OCI-LY1 (cell line): ENCODE measurements around the gene MYO3B.
"Not testable (repeated sequence)": the region's sequence is repeated elsewhere in the genome, so short reads cannot be mapped to it uniquely, and the experiment has no call there.

Source experiments
- H2AFZ ChIP-seq: fragments of 200-600 bp; sonication (generic), shearing (Covaris generic); 2 replicates; pipeline ENCODE4 v1.6.0; 2014; ENCODE audit warnings: antibody characterized with exemption, mild to moderate bottlenecking, low read length
- H3F3A ChIP-seq: fragments of 200-600 bp; sonication (generic), shearing (Covaris generic); 2 replicates; pipeline ENCODE4 v1.6.0; 2014; ENCODE audit warnings: mild to moderate bottlenecking, antibody characterized with exemption, low read length, moderate library complexity; ENCODE audit not compliant: insufficient read depth
- H3K27ac ChIP-seq: fragments of 200-600 bp; sonication (generic); 2 replicates; pipeline ENCODE4 v1.5.1; 2014; ENCODE audit warnings: low read length, mixed run types, mild to moderate bottlenecking, low read depth; ENCODE audit not compliant: poor library complexity, severe bottlenecking
- H3K27me3 ChIP-seq: fragments of 200-600 bp; sonication (generic); 2 replicates; pipeline ENCODE4 v1.6.0; 2014; ENCODE audit warnings: antibody characterized with exemption, mild to moderate bottlenecking, low read length, moderate library complexity; ENCODE audit not compliant: insufficient read depth
- H3K36me3 ChIP-seq: fragments of 200-600 bp; sonication (generic); 2 replicates; pipeline ENCODE4 v1.6.1; 2014; ENCODE audit warnings: mild to moderate bottlenecking, antibody characterized with exemption, low read length, moderate library complexity, mixed read lengths; ENCODE audit not compliant: insufficient read depth
- H3K4me1 ChIP-seq: fragments of 200-600 bp; sonication (generic); 2 replicates; pipeline ENCODE4 v1.5.1; 2014; ENCODE audit warnings: mild to moderate bottlenecking, low read length, moderate library complexity; ENCODE audit not compliant: insufficient read depth, severe bottlenecking
- H3K4me2 ChIP-seq: fragments of 200-600 bp; sonication (generic), shearing (Covaris generic); 2 replicates; pipeline ENCODE4 v1.6.1; 2014; ENCODE audit warnings: low read length
- H3K4me3 ChIP-seq: fragments of 200-600 bp; sonication (generic); 2 replicates; pipeline ENCODE4 v1.5.1; 2014; ENCODE audit warnings: low read length, low read depth, mild to moderate bottlenecking, mixed read lengths; ENCODE audit not compliant: poor library complexity, severe bottlenecking
- H3K79me2 ChIP-seq: fragments of 200-600 bp; shearing (Covaris generic); 2 replicates; pipeline ENCODE4 v1.6.1; 2016; ENCODE audit warnings: mixed run types, low read length, mixed read lengths; ENCODE audit not compliant: insufficient read depth
- H3K9ac ChIP-seq: fragments of 200-600 bp; sonication (generic), shearing (Covaris generic); 2 replicates; pipeline ENCODE4 v1.6.1; 2014; ENCODE audit warnings: mild to moderate bottlenecking, low read length, mixed read lengths
- H3K9me2 ChIP-seq: fragments of 200-600 bp; sonication (generic), shearing (Covaris generic); 2 replicates; pipeline ENCODE4 v1.6.1; 2014; ENCODE audit warnings: low read depth, mild to moderate bottlenecking, low read length, mixed read lengths
- H3K9me3 ChIP-seq: fragments of 200-600 bp; shearing (Covaris generic); 2 replicates; pipeline ENCODE4 v1.6.1; 2014; ENCODE audit warnings: low read length, mixed read lengths
- H4K20me1 ChIP-seq: fragments of 200-600 bp; sonication (generic), shearing (Covaris generic); 2 replicates; pipeline ENCODE4 v1.6.0; 2016; ENCODE audit warnings: mild to moderate bottlenecking, low read length; ENCODE audit not compliant: insufficient read depth
- EZH2 ChIP-seq: fragments of 200-600 bp; sonication (generic), shearing (Covaris generic); IDR thresholded peaks from 2 replicates; pipeline ENCODE4 v1.8.0; 2017; ENCODE audit warnings: borderline replicate concordance, mixed run types, mild to moderate bottlenecking, antibody characterized with exemption, low read length, moderate library complexity, mixed read lengths
- TF ChIP-seq, protein P1 (sequence below): fragments of 200-600 bp; sonication (generic), shearing (Covaris generic); IDR thresholded peaks from 2 replicates; pipeline ENCODE4 v1.5.1; 2017; ENCODE audit warnings: mild to moderate bottlenecking, antibody characterized with exemption, low read length, moderate library complexity, mixed read lengths

The MYO3B gene

DNA sequence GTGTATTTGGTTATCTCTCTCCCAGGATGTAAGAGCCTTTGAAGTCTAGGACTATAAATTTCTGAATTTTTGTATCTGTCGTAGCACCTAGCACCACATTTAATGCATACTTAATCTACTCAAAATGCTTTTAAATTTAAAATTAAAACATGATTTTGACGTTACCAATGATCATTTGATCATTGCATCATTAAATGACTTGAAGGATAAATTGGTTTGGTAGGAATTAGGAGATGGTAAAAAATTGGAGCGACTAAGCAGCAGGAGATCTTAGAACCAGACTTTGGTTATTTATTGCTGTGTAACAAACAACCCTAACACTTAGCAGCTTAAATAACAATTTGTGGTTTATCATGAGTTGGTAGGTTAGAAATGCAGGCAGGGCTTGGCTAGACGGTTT is 84.9 kb downstream of the MYO3B start:
- H2AFZ ChIP-seq: no peak overlapping the region
- no peaks in the 10 kb centered on the region for H3K36me3 ChIP-seq
- TF ChIP-seq EZH2: no peak
- TF ChIP-seq, protein P1, sequence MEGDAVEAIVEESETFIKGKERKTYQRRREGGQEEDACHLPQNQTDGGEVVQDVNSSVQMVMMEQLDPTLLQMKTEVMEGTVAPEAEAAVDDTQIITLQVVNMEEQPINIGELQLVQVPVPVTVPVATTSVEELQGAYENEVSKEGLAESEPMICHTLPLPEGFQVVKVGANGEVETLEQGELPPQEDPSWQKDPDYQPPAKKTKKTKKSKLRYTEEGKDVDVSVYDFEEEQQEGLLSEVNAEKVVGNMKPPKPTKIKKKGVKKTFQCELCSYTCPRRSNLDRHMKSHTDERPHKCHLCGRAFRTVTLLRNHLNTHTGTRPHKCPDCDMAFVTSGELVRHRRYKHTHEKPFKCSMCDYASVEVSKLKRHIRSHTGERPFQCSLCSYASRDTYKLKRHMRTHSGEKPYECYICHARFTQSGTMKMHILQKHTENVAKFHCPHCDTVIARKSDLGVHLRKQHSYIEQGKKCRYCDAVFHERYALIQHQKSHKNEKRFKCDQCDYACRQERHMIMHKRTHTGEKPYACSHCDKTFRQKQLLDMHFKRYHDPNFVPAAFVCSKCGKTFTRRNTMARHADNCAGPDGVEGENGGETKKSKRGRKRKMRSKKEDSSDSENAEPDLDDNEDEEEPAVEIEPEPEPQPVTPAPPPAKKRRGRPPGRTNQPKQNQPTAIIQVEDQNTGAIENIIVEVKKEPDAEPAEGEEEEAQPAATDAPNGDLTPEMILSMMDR: no peak
- H3K27me3 ChIP-seq: no peaks in the 10 kb centered on the region
- H3K4me2 ChIP-seq: no peak overlapping the region
- no peaks in the 10 kb centered on the region for H3K79me2 ChIP-seq
- H4K20me1 ChIP-seq: no peaks in the 10 kb centered on the region
- no peak overlapping the region for H3K27ac ChIP-seq
- no peaks in the 10 kb centered on the region for H3K9me3 ChIP-seq
- H3K4me1 ChIP-seq: no peaks in the 10 kb centered on the region
- H3K4me3 ChIP-seq: no peak overlapping the region
- no peaks in the 10 kb centered on the region for H3F3A ChIP-seq
- H3K9me2 ChIP-seq: no peaks in the 10 kb centered on the region
- no peak overlapping the region for H3K9ac ChIP-seq

DNA sequence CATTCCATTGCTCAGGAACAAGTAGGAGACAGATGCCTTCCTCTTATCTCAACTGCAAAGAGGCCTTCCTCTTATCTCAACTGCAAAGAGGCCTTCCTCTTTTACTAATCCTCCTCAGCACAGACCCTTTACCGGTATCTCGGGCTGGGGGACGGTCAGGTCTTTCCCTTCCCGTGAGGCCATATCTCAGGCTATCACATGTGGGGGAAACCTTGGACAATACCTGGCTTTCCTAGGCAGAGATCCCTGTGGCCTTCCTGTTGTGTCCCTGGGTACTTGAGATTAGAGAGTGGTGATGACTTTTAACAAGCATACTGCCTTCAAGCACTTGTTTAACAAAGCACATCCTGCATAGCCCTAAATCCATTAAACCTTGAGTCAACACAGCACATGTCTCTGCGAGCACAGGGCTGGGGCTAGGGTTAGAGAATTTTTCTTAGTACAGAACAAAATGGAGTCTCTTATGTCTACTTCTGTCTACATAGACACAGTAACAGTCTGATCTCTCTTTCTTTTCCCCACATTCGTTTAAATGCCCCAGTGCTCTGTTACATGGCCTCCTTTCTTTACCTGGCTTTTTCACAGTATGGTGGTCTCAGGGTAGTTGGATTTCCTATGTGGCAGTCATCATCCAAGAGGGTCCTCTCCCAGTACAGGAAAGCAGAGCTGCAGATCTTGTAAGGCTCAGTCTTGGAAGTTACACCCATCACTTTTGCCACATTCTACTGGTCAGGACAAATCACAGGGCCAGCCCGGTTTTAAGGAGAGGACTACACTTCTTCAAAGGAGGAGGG is 86.0 kb downstream of the MYO3B start:
- not testable (repeated sequence) for H3K36me3 ChIP-seq, H2AFZ ChIP-seq, H3K9me2 ChIP-seq, H3K27ac ChIP-seq, H4K20me1 ChIP-seq, H3K9ac ChIP-seq, H3K4me3 ChIP-seq, H3K79me2 ChIP-seq, H3K4me1 ChIP-seq, H3K9me3 ChIP-seq, H3K27me3 ChIP-seq, H3F3A ChIP-seq, H3K4me2 ChIP-seq

DNA sequence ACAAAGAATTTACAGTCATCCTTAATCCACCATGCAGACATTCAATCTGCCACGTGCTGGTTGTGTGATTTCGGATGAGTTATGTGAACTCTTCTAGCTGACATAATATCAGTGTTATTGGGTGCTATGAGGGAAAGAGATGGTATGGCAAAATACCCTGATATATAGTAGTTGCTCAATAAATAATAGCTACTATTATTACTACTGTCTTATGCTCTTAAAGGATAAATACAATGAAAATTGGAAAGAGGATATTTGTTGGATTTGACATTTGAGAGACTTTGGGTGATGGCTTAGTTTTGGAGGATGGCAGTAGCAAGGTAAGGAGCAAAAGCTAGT is 86.5 kb downstream of the MYO3B start:
- no peaks in the 10 kb centered on the region for H3K79me2 ChIP-seq
- H3K9me3 ChIP-seq: no peaks in the 10 kb centered on the region
- no peak overlapping the region for H3K27ac ChIP-seq
- no peak for TF ChIP-seq EZH2
- TF ChIP-seq, protein P1: no peak
- H3K9me2 ChIP-seq: no peaks in the 10 kb centered on the region
- no peak overlapping the region for H3K9ac ChIP-seq
- no peaks in the 10 kb centered on the region for H3F3A ChIP-seq
- H2AFZ ChIP-seq: no peak overlapping the region
- no peaks in the 10 kb centered on the region for H3K27me3 ChIP-seq
- no peak overlapping the region for H3K4me3 ChIP-seq
- H4K20me1 ChIP-seq: no peaks in the 10 kb centered on the region
- no peak overlapping the region for H3K4me2 ChIP-seq
- no peaks in the 10 kb centered on the region for H3K4me1 ChIP-seq
- no peaks in the 10 kb centered on the region for H3K36me3 ChIP-seq

DNA sequence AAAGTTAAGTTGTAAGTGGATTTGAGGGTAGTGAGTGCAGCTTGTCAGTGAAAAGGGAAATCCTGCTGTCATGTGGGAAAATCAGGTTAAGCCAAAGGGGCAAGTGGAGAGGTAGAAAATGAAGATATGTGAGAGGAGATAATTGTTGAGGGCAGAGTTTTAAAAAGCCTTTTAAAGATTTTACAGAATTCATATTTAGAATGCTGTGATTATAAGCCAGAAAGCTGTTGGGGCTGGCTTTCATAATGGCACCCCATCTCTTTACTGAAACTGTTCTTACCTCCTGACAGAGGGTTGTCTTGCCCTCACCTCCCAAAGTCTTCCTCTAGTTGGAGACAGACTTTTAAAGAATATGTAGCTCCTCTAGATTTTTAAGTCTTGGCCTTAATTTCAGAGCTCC is 86.9 kb downstream of the MYO3B start:
- no peak overlapping the region for H3K4me2 ChIP-seq
- H3K27ac ChIP-seq: no peak overlapping the region
- H3K9ac ChIP-seq: no peak overlapping the region
- no peak overlapping the region for H3K4me3 ChIP-seq
- no peaks in the 10 kb centered on the region for H3F3A ChIP-seq
- no peaks in the 10 kb centered on the region for H3K9me2 ChIP-seq
- no peak for TF ChIP-seq EZH2
- TF ChIP-seq, protein P1: no peak
- H3K36me3 ChIP-seq: no peaks in the 10 kb centered on the region
- no peaks in the 10 kb centered on the region for H3K4me1 ChIP-seq
- H3K27me3 ChIP-seq: no peaks in the 10 kb centered on the region
- no peak overlapping the region for H2AFZ ChIP-seq
- H4K20me1 ChIP-seq: no peaks in the 10 kb centered on the region
- no peaks in the 10 kb centered on the region for H3K9me3 ChIP-seq
- no peaks in the 10 kb centered on the region for H3K79me2 ChIP-seq
